HG02938 (cell line): ENCODE results near the gene FCHSD2.
"Not testable (repeated sequence)": the region's sequence is repeated elsewhere in the genome, so short reads cannot be mapped to it uniquely, and the experiment has no call there.

Source experiments
- ATAC-seq: cut with Tn5 transposase; IDR thresholded peaks from one replicate; pipeline ENCODE4 v1.9.1; 2021; ENCODE audit warnings: mild to moderate bottlenecking, moderate library complexity; ENCODE audit not compliant: unreplicated experiment

The FCHSD2 gene

GRCh38 chr11:72940417-72940816 lies 201.7 kb downstream of the FCHSD2 start:
- no peak for ATAC-seq

- ATAC-seq = no peak
Observed at GRCh38 chr11:72939031-72939430, 203.1 kb downstream of the FCHSD2 start.

- ATAC-seq = no peak
Observed at GRCh38 chr11:72937439-72937838, 204.7 kb downstream of the FCHSD2 start.

GRCh38 chr11:72935700-72936099 lies 206.4 kb downstream of the FCHSD2 start:
- ATAC-seq = no peak

GRCh38 chr11:72932132-72932570 lies 210.0 kb downstream of the FCHSD2 start:
- ATAC-seq = no peak

GRCh38 chr11:72930008-72930407 lies 212.1 kb downstream of the FCHSD2 start:
- ATAC-seq = no peak

- ATAC-seq = no peak
Observed at GRCh38 chr11:72929256-72929655, 212.9 kb downstream of the FCHSD2 start.

- ATAC-seq = no peak
Observed at GRCh38 chr11:72927380-72927779, 214.7 kb downstream of the FCHSD2 start.

GRCh38 chr11:72926076-72926475 lies 216.0 kb downstream of the FCHSD2 start:
- no peak for ATAC-seq

- ATAC-seq = no peak
Observed at GRCh38 chr11:72925656-72926055, 216.5 kb downstream of the FCHSD2 start.

- ATAC-seq = no peak
Observed at GRCh38 chr11:72924568-72925190, 217.4 kb downstream of the FCHSD2 start.

- ATAC-seq = no peak
Observed at GRCh38 chr11:72921028-72921716, 220.9 kb downstream of the FCHSD2 start.

- no peak for ATAC-seq
Observed at GRCh38 chr11:72920001-72920400, 222.1 kb downstream of the FCHSD2 start.

GRCh38 chr11:72918851-72919250 lies 223.3 kb downstream of the FCHSD2 start:
- ATAC-seq = no peak

- ATAC-seq = no peak
Observed at GRCh38 chr11:72912253-72912652, 229.9 kb downstream of the FCHSD2 start.

GRCh38 chr11:72909558-72910388 lies 232.3 kb downstream of the FCHSD2 start:
- not testable (repeated sequence) for ATAC-seq

- ATAC-seq = no peak
Observed at GRCh38 chr11:72908032-72908676, 234.0 kb downstream of the FCHSD2 start.

- ATAC-seq = no peak
Observed at GRCh38 chr11:72904016-72904415, 238.1 kb downstream of the FCHSD2 start.

GRCh38 chr11:72901374-72901773 lies 240.7 kb downstream of the FCHSD2 start:
- ATAC-seq = no peak

- ATAC-seq = no peak
Observed at GRCh38 chr11:72900013-72900412, 242.1 kb downstream of the FCHSD2 start.

- ATAC-seq = no peak
Observed at GRCh38 chr11:72899238-72899637, 242.9 kb downstream of the FCHSD2 start.
